Middle frontal gyrus (tissue), 1 donor: ENCODE results near the gene GDAP1L1.
"Not testable (repeated sequence)": the region's sequence is repeated elsewhere in the genome, so short reads cannot be mapped to it uniquely, and the experiment has no call there.

Experiments used
- DNase-seq: peaks from one replicate; pipeline ENCODE4 v3.0.0-alpha.2; 2015; ENCODE audit warnings: low spot score; ENCODE audit errors: extremely low spot score

The GDAP1L1 gene

DNA sequence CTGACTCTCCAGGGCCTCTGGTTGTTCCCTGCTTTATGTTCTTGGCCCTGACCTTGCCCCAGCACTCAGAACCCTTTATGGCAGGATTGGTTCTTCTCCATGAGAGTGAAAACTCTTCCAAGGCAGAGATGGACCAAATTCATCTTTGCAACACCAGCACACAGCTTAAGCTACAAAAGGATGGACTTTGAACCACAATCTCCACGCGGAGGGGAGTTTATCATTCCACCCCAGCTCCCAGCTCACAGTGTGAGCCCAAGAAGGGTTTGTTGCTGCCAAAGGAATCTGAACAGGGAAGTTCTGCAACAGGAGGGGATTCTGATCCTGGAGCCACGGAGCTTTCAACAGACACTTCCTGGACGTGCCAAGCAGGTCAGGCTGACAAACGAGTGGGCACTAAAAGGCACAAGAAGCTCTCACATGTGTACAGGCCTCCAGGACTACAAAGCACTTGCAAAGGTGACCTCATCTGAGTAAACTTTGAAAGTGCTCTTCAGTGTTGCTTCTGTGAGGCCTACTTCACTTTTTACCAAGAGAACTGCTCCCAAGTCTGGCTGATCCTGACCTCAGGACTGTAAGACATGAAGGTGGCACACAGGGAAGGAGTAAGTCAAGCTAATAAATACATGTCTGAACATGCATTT is 55.0 kb downstream of the GDAP1L1 start:
- no peak for DNase-seq

DNA sequence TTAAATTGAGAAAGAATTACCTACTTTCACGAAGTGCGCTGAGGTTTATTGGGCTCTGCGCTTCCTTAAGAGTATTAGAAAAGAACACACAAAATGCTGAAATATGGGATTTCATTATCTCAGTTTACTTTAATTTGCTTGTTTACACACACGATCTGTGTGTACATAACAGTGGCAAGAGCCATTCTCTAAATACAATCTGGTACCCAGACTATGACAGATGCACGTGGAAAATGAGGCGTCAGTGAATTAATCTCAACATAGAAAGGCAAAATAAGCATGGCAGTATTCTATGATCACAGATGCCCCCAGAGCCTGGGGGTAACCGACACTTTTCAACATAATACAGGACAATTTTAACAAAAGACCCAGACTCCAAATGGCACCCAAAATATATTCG is 55.6 kb downstream of the GDAP1L1 start:
- DNase-seq: no peak

DNA sequence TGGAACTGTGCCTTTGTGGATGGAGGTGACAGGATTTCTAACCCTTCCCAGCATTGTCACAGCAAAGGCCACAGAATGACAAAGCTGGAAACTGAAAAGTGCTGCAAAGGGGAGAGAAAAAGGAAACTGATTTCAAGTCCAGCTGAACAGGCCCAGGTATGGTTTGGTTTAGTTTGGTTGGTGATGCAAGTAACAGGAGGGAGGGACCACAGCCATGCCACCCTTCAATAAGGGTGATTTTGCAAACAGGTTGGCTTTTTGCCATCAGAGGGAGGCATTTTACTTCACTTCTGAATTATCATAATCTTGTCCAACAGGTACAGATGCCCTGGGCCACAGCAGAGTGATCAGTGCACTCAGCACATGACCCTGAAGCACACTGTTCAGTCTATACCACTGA is 57.3 kb downstream of the GDAP1L1 start:
- no peak for DNase-seq

DNA sequence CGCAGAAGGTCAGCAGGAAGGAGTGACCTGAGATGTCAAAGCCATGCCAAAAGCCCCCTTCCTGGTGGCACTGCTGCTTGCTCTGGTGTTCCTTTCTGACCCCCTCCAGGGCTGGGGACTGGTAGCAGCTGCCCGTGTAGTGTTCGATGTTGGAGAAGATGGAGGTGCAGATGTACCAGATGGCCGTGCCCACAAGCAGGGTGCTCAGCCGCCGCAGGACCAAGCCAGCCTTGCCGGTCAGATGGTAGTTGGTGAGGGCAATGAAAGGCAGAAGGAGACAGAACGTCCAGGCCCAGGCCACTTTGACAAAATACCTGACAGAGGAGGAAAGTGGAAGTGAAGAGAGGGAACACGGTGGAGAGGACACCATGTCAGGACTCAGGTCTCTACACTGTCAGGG is 59.8 kb downstream of the GDAP1L1 start:
- no peak for DNase-seq

DNA sequence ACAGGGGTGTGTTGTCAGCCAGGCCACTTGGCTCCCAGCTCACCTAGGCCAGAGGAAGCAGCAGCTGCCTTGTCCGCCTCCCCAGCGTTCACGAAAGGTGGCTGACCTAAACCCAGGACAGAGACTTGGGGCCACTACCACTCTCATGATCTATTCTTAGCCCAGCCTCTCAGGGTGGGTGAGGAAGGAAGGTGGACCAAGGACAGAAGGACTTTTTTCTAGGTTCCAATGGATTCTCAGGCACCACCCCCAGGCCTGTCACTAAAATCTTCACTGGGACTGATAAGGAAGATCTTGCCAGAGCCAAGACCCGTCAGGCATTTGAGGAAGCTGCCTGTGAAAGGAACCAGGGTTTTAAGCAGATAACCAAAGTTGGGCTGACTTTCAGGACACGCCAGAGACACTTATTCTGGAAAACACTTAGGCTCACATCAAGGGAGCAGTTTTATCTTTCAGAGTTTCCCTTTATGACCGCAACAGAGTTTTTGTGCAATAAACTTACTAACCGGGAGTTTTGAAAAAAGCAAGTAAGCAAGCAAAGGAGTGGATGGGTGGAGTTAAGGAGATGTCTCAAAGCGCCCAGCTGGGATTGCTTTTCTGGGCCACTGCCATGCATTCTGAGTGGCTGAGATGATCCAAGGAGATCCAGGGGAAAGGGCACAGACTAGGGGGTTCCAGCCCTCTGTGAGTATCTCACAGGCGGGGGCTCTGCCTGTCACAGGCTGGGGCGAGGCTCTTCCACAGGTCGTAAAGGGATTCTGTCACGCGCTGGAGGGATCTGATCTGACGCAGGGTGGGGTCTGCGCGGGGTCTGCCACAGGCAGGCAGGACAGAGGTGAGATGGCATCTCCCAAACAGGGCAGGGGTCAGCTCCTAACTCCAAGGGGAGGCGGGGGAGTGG is 62.9 kb downstream of the GDAP1L1 start:
- DNase-seq: no peak

DNA sequence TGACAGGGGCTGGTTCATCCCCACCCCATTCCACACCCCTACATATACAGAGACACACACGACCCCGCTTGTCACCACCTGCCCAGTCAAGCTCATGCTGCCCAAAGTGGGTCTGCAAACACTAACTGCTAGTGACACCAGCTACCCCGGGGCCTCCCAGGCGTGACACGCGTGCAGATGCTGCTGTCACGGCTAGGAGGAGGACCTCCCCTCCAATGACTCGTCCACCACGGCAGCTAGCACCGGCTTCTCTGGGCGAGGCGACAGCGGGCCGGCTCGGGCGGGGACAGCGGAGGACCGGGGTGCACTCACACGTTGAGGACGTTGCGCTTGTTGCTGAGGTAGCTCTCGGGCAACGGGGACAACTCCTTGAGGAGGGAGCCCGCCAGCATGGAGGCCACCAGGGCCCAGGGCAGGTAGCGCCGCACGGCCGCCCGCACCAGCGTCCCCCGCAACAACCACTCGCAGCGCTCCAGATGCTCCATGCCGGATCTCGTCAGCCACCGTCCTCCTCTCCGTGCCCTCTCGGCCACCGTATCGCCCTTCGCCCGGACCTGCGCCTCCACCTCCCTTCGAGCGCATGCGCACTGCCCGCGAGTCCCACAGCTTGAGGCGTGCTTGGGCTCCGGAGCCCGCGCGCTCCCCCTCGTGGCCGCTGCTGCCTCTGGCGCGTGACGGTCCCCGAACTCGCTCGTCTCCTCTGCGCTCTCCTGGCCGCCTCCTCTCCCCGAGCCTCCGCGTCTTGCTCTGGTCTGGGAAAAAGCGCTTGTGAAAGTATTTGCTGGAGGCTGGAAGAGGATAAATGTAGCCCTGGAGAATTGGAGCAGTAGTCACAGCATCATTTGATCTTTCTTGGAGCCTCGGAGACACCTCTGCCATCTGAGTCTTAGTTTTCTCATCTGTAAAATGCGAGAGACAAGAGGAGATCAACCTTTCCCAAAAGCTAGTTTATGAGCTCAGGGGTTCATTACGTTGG is 63.8 kb downstream of the GDAP1L1 start, which contains the start of gene FITM2:
Gene FITM2, minus strand, starts transcription at position 539 of the 976 bp plus-strand sequence. Its CDS starts 54 bp downstream, at position 485.
- DNase-seq: peak; percentile 93

DNA sequence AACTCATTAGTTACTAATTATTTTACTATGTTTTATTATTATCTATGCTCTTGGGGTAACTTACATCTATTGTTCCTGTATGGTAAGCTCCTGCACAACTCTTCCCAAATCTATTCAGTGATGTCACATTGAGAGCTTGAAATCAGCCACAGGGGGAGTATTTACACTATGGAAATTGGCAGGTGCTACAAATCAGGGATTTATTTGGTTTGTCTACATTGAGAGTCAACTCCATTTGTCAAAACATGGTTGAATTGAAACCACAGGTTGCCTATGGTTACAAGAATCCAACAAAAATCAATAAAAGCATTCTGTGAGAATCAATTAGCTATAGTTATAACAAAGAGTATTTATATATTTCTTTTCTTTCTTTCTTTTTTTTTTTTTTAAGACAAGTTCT is 67.8 kb downstream of the GDAP1L1 start:
- DNase-seq: no peak

DNA sequence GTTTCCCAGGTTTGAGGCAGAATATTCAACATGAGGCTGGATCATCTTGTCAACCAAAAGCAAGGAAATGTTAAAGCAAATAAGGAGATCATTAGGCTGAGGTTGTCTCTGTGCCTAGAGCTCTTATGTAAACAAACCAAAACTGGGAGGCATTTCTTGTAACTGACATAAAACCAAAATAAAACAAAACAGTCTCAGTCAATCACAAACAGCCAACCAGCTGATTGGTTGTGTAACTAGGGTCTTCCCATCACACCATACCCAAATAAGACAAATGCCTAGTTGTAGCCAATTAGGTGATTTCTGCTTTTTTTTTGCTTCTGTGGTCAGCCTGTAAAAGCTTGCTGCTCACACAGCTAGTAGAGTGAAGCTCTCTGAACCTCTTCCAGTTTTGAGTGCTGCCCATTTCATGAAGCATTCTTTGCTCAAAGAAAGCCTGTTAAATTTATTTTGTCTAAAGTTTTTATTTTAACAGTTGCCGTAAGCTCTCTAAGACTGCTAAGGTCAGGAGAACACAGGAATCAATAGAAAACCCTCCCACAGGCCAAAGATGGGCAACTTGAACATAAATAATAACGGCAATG is 72.8 kb downstream of the GDAP1L1 start:
- no peak for DNase-seq

DNA sequence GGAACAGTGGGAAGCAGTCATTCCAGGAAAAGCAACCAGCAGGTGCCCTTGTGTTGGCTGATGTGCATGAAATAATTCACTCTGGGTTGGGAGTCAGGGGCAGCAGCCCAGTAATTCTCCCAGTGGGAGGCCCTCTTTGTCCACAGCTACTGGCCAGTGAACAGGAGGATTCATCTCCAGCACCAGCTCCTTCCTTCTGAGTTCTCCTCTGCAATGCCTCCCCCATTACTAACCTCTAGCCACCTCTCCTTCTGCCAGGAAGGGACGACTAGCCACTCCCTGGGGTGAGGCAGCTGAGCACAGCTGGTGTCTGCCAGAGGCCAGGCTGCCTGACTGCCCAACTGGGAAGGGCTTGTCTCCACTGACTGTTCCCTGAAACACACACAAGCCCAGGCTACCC is 77.2 kb downstream of the GDAP1L1 start:
- DNase-seq: no peak

DNA sequence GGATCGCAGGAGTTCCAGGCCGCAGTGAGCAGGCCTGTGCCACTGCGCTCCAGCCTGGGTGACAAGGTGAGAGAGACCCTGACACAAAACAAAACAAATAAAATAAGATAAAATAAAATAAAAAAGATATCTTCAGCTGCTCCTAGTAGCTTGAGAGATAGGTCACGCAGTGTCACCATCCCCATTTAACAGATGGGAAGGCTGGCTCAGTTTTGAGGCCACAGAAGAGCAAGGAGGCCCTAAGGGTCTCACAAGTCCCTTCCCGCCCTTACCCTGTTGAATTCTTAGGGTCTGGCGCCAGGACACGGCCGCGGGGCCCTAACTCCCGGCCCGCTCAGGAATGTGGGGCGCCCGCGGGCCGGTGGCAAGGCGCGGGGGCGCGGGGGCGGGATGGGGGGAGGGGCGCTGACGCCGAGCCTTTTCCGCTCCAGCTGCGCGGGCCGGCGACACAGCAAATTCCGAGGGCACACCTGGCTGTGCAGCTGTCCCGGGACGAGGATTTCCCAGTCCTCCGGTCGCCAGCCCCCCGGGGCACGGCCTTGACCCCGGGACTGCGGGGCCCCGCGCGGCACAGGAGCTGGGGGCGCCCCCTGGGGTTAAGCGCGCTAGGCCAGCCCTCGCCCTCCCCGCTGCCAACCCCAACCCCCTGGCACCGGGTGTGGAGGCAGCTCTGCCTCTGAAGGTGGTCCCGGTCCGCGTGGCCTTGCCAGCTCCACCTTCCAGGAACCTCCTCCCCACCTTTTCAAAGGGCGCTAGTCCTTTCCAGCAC is 79.5 kb downstream of the GDAP1L1 start:
- DNase-seq: no peak

DNA sequence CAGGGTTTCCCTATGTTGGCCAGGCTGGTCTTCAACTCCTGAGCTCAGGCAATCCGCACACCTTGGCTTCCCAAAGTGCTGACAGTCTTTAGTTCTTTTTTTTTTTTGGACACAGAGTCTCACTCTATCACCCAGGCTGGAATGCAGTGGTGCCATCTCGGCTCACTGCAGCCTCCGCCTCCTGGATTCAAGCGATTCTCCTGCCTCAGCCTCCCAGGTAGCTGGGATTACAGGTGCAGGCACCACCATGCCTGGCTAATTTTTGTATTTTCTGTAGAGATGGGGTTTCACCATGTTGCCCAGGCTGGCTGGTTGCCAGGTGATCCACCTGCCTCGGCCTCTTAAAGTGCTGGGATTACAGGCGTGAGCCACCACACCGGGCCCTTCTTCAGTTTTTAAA is 80.6 kb downstream of the GDAP1L1 start:
- DNase-seq: not testable (repeated sequence)

DNA sequence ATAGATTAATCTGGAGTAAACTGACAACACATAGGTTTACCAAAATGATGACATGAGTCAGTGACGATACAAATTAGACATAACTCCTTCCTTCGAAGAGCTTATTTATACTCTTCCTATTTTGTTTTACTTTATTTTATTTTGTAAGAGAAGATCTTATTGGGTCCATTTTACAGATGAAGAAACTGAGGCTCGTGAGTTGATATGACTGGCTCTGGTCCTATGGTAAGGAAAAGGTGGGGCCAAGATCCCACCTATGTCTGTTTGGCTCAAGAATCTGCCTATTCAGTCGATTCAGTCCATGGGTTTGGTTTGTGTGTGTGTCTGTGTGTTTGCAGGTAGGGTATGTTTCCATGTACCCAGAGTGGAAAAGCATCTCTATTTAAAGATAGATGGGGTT is 81.3 kb downstream of the GDAP1L1 start:
- no peak for DNase-seq
